Measurements from ENCODE around the gene MEF2C.

DNA sequence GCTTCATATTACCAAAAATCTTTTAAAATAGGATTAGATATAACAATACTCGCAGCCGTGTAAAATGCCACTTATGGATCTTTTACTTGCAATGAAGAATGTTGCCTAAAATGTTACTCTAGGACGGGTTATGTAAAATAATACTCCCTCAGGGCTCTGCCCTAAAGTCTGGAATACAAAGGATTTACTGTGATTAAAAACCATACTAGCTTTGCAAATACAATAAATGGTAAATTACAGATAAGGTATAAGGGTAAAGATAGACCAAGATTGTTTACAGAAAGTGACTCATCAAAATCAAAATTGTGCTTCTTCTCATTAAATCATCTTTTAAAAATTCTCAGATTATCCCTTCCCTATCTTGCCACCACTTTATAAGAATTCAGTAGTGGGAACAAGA, 163.6 kb downstream of the MEF2C start:
- TF ChIP-seq, protein P1, sequence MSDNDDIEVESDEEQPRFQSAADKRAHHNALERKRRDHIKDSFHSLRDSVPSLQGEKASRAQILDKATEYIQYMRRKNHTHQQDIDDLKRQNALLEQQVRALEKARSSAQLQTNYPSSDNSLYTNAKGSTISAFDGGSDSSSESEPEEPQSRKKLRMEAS (IDR thresholded peaks at IDR 0.05): no peak
- TF ChIP-seq, protein P2, sequence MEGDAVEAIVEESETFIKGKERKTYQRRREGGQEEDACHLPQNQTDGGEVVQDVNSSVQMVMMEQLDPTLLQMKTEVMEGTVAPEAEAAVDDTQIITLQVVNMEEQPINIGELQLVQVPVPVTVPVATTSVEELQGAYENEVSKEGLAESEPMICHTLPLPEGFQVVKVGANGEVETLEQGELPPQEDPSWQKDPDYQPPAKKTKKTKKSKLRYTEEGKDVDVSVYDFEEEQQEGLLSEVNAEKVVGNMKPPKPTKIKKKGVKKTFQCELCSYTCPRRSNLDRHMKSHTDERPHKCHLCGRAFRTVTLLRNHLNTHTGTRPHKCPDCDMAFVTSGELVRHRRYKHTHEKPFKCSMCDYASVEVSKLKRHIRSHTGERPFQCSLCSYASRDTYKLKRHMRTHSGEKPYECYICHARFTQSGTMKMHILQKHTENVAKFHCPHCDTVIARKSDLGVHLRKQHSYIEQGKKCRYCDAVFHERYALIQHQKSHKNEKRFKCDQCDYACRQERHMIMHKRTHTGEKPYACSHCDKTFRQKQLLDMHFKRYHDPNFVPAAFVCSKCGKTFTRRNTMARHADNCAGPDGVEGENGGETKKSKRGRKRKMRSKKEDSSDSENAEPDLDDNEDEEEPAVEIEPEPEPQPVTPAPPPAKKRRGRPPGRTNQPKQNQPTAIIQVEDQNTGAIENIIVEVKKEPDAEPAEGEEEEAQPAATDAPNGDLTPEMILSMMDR (IDR thresholded peaks at IDR 0.05; ENCODE audit: low read depth, low read length, missing input control): no peak
- TF ChIP-seq GABPA (IDR thresholded peaks at IDR 0.05 in 1 of 2, conservative IDR thresholded peaks at IDR 0.05 in 1 of 2): no peak
- TF ChIP-seq, protein P3, sequence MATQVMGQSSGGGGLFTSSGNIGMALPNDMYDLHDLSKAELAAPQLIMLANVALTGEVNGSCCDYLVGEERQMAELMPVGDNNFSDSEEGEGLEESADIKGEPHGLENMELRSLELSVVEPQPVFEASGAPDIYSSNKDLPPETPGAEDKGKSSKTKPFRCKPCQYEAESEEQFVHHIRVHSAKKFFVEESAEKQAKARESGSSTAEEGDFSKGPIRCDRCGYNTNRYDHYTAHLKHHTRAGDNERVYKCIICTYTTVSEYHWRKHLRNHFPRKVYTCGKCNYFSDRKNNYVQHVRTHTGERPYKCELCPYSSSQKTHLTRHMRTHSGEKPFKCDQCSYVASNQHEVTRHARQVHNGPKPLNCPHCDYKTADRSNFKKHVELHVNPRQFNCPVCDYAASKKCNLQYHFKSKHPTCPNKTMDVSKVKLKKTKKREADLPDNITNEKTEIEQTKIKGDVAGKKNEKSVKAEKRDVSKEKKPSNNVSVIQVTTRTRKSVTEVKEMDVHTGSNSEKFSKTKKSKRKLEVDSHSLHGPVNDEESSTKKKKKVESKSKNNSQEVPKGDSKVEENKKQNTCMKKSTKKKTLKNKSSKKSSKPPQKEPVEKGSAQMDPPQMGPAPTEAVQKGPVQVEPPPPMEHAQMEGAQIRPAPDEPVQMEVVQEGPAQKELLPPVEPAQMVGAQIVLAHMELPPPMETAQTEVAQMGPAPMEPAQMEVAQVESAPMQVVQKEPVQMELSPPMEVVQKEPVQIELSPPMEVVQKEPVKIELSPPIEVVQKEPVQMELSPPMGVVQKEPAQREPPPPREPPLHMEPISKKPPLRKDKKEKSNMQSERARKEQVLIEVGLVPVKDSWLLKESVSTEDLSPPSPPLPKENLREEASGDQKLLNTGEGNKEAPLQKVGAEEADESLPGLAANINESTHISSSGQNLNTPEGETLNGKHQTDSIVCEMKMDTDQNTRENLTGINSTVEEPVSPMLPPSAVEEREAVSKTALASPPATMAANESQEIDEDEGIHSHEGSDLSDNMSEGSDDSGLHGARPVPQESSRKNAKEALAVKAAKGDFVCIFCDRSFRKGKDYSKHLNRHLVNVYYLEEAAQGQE (IDR thresholded peaks at IDR 0.05): no peak
